ENCODE results near the gene FAM234A.

- TF ChIP-seq CTCF (conservative IDR thresholded peaks at IDR 0.05 in 1 of 2, IDR thresholded peaks at IDR 0.05 in 1 of 2; ENCODE audit: low read depth in 1 of 2, low read length in 2 of 2) = no peak
- no peak for TF ChIP-seq EZH2 (IDR thresholded peaks at IDR 0.05; ENCODE audit: low read length, missing control alignments)
Observed at GRCh38 chr16:264440-264951, 29.9 kb downstream of the FAM234A start.
